Stimulated activated memory B cell treated with anti-CD40 and anti-IgM and Interleukin-4, amounts not matched to agents 10 μg/mL and 1 μg/mL and 100 μg/mL, for 72 hours (primary cell): Measurements from ENCODE around the gene DQX1.
"Not testable (repeated sequence)": the region's sequence is repeated elsewhere in the genome, so short reads cannot be mapped to it uniquely, and the experiment has no call there.

Source experiments
- ATAC-seq: fragments of 150-1000 bp; cut with Tn5 transposase; 2 replicates; pipeline ENCODE4 v1.10.0; 2021
- H3K27ac Mint-ChIP-seq: one replicate; pipeline ENCODE4 v1.8.0; 2022; ENCODE audit warnings: mild to moderate bottlenecking, mixed read lengths
- H3K27me3 Mint-ChIP-seq: one replicate; pipeline ENCODE4 v1.8.0; 2022; ENCODE audit warnings: mixed read lengths
- H3K36me3 Mint-ChIP-seq: one replicate; pipeline ENCODE4 v1.8.0; 2022; ENCODE audit warnings: mixed read lengths
- H3K4me1 Mint-ChIP-seq: one replicate; pipeline ENCODE4 v1.8.0; 2022; ENCODE audit warnings: mixed read lengths
- H3K4me3 Mint-ChIP-seq: one replicate; pipeline ENCODE4 v1.8.0; 2022; ENCODE audit warnings: mild to moderate bottlenecking, moderate library complexity, mixed read lengths
- H3K9me3 Mint-ChIP-seq: one replicate; pipeline ENCODE4 v1.8.0; 2022; ENCODE audit warnings: mixed read lengths

DQX1 gene

DNA sequence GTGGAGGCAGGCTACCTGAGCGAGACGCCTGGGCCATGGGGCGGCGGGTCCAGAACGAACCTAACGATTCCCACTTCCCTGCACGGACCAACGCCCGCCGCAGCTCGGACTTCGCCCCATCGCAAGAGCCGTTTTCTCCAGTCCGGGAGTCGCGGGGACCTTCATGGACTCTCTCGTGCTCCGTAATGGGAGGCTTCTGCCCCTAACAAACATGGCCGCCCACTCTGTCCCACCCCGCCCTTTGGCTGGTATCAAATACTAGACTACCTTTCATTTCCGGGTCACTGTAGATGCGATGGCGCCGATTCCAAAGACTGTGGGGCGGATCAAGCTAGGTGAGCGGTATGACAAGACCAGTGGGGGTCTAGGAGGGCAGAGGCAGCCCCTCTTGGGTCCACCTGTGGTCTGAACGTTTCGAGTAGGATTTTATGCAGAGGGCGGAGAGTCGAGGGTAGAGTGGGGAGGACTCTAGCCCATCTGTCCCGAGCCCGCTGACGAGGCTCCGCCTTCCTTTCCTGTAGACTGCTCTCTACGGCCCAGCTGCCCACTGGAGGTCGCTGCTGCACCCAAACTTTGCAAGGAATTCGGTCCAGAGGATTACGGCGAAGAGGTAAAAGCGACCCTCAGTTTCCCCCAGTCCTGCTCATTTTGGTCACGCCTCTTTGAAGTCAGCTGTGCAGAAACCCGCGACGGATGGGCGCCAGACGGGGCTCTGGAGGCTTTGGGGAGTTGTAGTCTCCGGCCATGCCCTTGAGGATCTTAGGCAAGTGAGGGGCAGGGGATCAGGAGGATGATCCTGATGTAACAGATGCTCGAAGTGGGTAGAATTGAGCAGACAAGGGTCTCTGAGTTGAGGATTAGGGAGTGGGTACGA, 43.0 kb downstream of the DQX1 start, which contains the start of the genes CCDC142 and TTC31:
Gene CCDC142 (minus strand): TSS at position 198 of the 874 bp plus-strand sequence. CDS start 161 bp downstream, at position 37.
Gene TTC31 (plus strand): TSS at position 281 of the 874 bp plus-strand sequence. CDS start 15 bp downstream, at position 296.
- Mint-ChIP-seq H3K4me3 (peak within 1 kb of the TSS; percentile 100), H3K4me1 (peaks cover 35% of the 10 kb centered on the region), H3K27ac (peak within 1 kb of the TSS; percentile 97), H3K36me3 (peaks cover 32% of the 10 kb centered on the region), H3K27me3 (no peaks in the 10 kb centered on the region), H3K9me3 (no peaks in the 10 kb centered on the region)
- ATAC-seq: peak; percentile 97

- Mint-ChIP-seq H3K27ac (peak overlapping the region; percentile 97), H3K27me3 (no peaks in the 10 kb centered on the region), H3K4me3 (peak overlapping the region; percentile 100), H3K36me3 (peaks cover 38% of the 10 kb centered on the region), H3K9me3 (no peaks in the 10 kb centered on the region), H3K4me1 (peaks cover 35% of the 10 kb centered on the region)
- ATAC-seq: peak; percentile 79
Observed at GRCh38 chr2:74481961-74482800, 43.9 kb downstream of the DQX1 start.

DNA sequence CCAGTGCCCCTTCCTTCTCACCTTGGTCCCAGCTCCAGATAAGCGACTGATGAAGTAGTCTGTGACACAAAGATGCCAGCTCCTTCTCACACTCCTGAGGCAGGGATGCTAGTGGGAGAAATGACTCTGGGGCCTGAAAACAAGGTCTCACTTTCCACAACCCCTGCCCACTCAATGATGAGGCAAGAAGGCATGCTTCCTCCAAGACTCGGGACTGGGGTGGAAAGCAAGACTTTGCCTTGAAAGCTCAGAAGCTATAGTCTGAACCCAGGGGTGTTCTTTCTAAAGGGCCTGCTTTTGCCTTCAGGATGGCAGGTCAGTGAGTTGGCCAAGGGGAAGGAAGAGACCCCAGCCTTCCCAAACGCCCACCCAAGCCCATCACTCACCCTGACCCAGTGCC, 44.6 kb downstream of the DQX1 start:
- H3K36me3 Mint-ChIP-seq: peaks cover 31% of the 10 kb centered on the region
- H3K27ac Mint-ChIP-seq: peak overlapping the region; percentile 97
- peaks cover 35% of the 10 kb centered on the region for H3K4me1 Mint-ChIP-seq
- no peaks in the 10 kb centered on the region for H3K9me3 Mint-ChIP-seq
- ATAC-seq: no peak
- H3K27me3 Mint-ChIP-seq: no peaks in the 10 kb centered on the region
- H3K4me3 Mint-ChIP-seq: peak overlapping the region; percentile 100

DNA sequence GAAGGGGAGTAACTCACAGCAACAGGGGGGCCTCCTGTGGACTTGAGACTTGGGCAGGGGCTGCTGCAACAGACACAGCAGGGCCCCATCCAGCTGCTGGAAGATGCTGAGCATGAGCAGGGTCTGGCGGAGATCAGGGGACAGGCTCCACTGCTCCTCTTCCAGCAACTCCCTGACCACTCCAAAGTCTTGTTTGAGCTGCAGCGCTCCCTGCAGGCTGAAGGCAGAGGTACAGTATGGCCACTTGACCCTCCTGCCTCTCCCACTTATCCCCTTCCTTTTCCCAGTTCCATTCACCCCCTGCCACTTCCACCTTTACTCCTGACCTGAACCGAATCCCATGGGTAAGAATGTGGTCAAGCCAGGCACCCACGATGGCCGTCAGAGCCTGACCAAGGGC, 51.1 kb downstream of the DQX1 start:
- no peak overlapping the region for H3K4me3 Mint-ChIP-seq
- no peak overlapping the region for H3K27ac Mint-ChIP-seq
- H3K4me1 Mint-ChIP-seq: peaks cover 28% of the 10 kb centered on the region
- no peaks in the 10 kb centered on the region for H3K9me3 Mint-ChIP-seq
- no peaks in the 10 kb centered on the region for H3K27me3 Mint-ChIP-seq
- no peak for ATAC-seq
- H3K36me3 Mint-ChIP-seq: peaks cover 37% of the 10 kb centered on the region

DNA sequence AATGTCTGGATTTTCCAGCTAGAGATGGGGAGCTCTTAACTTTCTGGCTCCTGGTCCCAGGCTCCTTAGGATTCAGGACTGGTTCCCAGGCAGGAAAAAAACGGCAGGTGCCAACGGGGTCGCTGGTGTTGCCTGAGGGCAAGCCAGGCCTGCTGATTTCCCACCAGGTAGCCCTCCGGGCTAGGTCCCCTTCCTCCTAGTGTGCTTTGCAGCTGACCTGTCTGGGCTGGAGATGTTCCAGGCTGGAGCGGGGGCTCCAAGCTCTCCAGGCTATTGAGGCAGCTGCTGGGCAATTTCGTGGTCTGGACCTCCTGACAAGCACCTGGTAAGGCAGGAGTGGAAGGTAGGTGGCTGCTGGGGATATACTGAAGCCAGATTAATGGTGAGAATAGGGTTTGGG, 51.5 kb downstream of the DQX1 start:
- no peaks in the 10 kb centered on the region for H3K9me3 Mint-ChIP-seq
- H3K4me1 Mint-ChIP-seq: peaks cover 29% of the 10 kb centered on the region
- H3K4me3 Mint-ChIP-seq: no peak overlapping the region
- no peak for ATAC-seq
- no peaks in the 10 kb centered on the region for H3K27me3 Mint-ChIP-seq
- no peak overlapping the region for H3K27ac Mint-ChIP-seq
- peaks cover 38% of the 10 kb centered on the region for H3K36me3 Mint-ChIP-seq

GRCh38 chr2:74472945-74473258, 53.1 kb downstream of the DQX1 start:
- no peak for ATAC-seq
- H3K9me3 Mint-ChIP-seq: no peaks in the 10 kb centered on the region
- H3K4me1 Mint-ChIP-seq: peaks cover 24% of the 10 kb centered on the region
- H3K36me3 Mint-ChIP-seq: peaks cover 32% of the 10 kb centered on the region
- H3K27me3 Mint-ChIP-seq: no peaks in the 10 kb centered on the region
- H3K4me3 Mint-ChIP-seq: peak overlapping the region; percentile 98
- H3K27ac Mint-ChIP-seq: peak overlapping the region; percentile 96

DNA sequence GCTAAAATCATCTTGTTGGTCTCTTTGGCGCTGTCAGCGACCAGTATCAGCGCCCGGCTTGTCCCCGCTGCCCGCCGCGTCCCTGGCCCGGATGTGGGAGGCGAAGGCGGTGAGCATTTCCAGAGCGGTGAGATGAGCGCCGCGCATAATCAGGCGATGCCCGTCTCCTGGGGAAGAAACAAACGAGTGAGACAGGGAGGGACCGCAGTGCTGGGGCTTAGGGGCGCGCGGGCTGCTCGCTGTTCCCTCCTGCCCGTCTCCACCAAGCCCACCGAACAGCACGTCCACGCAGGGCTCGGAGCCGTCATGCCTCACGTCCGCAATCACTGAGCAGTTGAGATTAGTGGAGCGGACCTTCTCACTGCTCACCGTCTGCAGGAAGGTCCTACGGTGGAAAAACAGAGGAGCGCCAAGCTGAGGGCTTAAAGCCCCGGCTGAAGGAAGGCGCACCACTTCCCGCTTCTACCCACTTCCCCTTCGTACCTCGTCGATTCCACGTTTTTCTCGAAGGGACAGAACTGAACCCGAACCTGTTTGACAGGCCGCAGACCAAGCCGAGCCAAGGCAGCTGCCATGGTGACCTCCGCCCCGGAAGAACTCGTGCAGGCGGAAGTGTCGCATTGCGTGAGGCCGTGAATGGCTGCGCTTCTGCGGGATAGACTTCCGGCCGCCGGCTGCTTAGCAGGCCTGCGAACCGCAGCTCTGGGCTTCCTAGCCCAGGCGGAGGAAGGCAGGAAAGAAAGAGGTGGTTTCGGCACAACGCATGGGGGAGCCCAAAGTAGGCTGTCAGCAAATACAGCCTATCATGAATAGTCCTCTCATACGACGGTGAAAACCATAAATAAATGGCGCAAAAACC, 53.7 kb downstream of the DQX1 start, which contains the start of gene MRPL53:
Gene MRPL53 (minus strand): TSS at position 595 of the 859 bp plus-strand sequence. CDS start 20 bp downstream, at position 575.
- ATAC-seq: peak; percentile 98
- Mint-ChIP-seq H3K9me3 (no peaks in the 10 kb centered on the region), H3K36me3 (peaks cover 27% of the 10 kb centered on the region), H3K4me3 (peak within 1 kb of the TSS; percentile 98), H3K27ac (peak within 1 kb of the TSS; percentile 96), H3K4me1 (peaks cover 24% of the 10 kb centered on the region), H3K27me3 (no peaks in the 10 kb centered on the region)

DNA sequence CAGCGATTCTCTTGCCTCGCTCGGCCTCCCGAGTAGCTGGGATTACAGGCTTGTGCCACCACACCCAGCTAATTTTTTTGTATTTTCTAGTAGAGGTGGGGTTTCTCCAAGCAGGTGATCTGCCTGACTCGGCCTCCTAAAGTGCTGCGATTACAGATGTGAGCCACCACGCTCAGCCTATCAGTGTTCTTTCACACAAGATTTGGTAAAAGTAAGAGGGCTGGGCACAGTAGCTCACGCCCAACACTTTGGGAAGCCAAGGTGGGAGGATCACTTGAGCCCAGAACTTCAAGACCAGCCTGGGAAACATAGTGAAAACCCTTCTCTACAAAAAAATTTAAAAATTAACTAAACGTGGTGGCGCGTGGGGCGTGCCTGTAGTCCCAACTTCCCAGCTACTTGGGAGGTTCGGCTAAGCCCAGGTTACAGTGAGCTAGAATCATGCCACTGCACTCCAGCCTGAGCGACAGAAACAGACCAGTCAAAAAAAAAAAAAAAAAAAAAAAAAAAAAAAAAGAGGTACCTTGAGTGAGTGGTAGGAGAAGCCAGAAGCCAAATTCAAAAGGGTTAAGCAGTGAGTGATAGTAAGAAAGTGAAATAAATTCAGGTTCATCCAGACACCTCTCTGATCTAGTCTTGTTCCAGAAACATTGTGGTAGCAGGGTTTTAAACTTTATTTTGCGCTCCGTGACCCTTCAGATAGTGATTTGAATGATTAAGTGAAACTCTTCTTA, 54.5 kb downstream of the DQX1 start:
- Mint-ChIP-seq H3K4me3 (peak overlapping the region; percentile 98), H3K27me3 (no peaks in the 10 kb centered on the region)

GRCh38 chr2:74470742-74471141, 55.3 kb downstream of the DQX1 start:
- Mint-ChIP-seq H3K36me3 (peaks cover 26% of the 10 kb centered on the region), H3K4me1 (peaks cover 25% of the 10 kb centered on the region), H3K27ac (peak overlapping the region; percentile 78), H3K4me3 (peak overlapping the region; percentile 63)
- not testable (repeated sequence) for H3K27me3 Mint-ChIP-seq, H3K9me3 Mint-ChIP-seq, ATAC-seq

More for the DNA sequence above, 54.5 kb downstream of the DQX1 start:
- Mint-ChIP-seq H3K4me1 (peaks cover 24% of the 10 kb centered on the region), H3K27ac (peak overlapping the region; percentile 96), H3K36me3 (peaks cover 26% of the 10 kb centered on the region), H3K9me3 (no peaks in the 10 kb centered on the region)
- no peak for ATAC-seq
